ENCODE results near the gene CCDC85B.

The CCDC85B gene

GRCh38 chr11:65934014-65934413, 43.5 kb downstream of the CCDC85B start:
- no peak for DNase-seq (ENCODE audit: low spot score)

- no peak for DNase-seq (ENCODE audit: low spot score)
Measured at GRCh38 chr11:65937766-65938165, 47.3 kb downstream of the CCDC85B start.
